ENCODE results near the gene NUMBL. TPM values are rescaled to one million over a fixed set of nuclear protein-coding genes. Genes with fewer than 3 reads are reported as not detected.

Gene NUMBL
- total and polyA plus RNA-seq, 2 of the 13 experiments (the other 11 are each of a cell fraction or from before 2014, with no cell fraction given) = 0.49 to 2.3 TPM

DNA sequence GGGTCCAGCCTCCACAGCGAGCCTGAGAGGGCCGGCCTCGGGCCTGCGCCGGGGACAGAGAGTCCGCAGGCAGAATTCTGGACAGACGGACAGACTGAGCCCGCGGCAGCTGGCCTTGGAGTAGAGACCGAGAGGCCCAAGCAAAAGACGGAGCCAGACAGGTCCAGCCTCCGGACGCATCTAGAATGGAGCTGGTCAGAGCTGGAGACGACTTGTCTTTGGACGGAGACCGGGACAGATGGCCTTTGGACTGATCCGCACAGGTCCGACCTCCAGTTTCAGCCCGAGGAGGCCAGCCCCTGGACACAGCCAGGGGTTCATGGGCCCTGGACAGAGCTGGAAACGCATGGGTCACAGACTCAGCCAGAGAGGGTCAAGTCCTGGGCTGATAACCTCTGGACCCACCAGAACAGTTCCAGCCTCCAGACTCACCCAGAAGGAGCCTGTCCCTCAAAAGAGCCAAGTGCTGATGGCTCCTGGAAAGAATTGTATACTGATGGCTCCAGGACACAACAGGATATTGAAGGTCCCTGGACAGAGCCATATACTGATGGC lies 27.0 kb upstream of the NUMBL start:
- TSS peak; percentile 63 for BruUV-seq (replicated peaks)
- peak; percentile 32 for FAIRE-seq
- DNase-seq (ENCODE audit: low spot score) = no peak
- no peaks in the 10 kb centered on the region; a peak in 1 of 5 replicates for H3K27me3 ChIP-seq (ENCODE audit: control insufficient read depth in 1 of 2, insufficient read depth in 2 of 2, low read length in 2 of 2)
- 4% methylated on average over 4 of the region's 20 CpGs for WGBS (ENCODE audit: low lambda C conversion rate)
- H3K4me2 ChIP-seq (ENCODE audit: low read depth, low read length) = peak overlapping the region; percentile 94
- intact Hi-C loops (cut with micrococcal nuclease; ENCODE audit: unreplicated experiment) = loop anchor here (5.0 kb wide), 1 partner anchor 90 kb away; no protein-coding TSS in a partner anchor
- H3K9ac ChIP-seq (ENCODE audit: insufficient read depth, low read depth, low read length) = peak overlapping the region; percentile 96
- no peak overlapping the region for H2AFZ ChIP-seq (ENCODE audit: low read length)
- CTCF ChIA-PET (ENCODE audit: low intra/inter-chr PET ratio, low total read pairs) = no interaction called here
- POLR2A ChIA-PET = interaction anchor here (0.7 to 2.4 kb wide), 20 partner anchors 9 to 647 kb away, joined by 3 to 30 read pairs (median 4); partner anchors contain the start of genes ACTMAP, B9D2, EGLN2 and RAB4B
- peak overlapping the region; percentile 90 to 99 (median 92) for H3K4me3 ChIP-seq (replicated peaks in 1 of 3; ENCODE audit: insufficient read depth in 1 of 3, low read depth in 2 of 3, low read length in 3 of 3)
- peak overlapping the region; percentile 95 for H3K27ac ChIP-seq (ENCODE audit: extremely low read length, insufficient read depth, low read length)
- H3K4me1 ChIP-seq (ENCODE audit: insufficient read depth, low read length) = peaks cover 51% of the 10 kb centered on the region
- peaks cover 51% of the 10 kb centered on the region for H3K79me2 ChIP-seq (ENCODE audit: insufficient read depth, low read length)
- 0 out of 5 replicates have a peak, but pooled peaks cover 0 to 3% of the 10 kb centered on the region in 2 experiments for H3K36me3 ChIP-seq (replicated peaks in 1 of 2; ENCODE audit: control insufficient read depth in 1 of 2, insufficient read depth in 2 of 2, low read length in 2 of 2)
- ATAC-seq = peak; percentile 2
- H3K9me3 ChIP-seq (ENCODE audit: low read length) = no peaks in the 10 kb centered on the region
- 0 out of 2 replicates have a peak, but pooled peaks cover 4% of the 10 kb centered on the region for H4K20me1 ChIP-seq (ENCODE audit: insufficient read depth, low read length)
- in situ Hi-C loops (cut with HindIII; ENCODE audit: extremely low pct_ligation_motif_present, low pct_unique_long_range_greater_than_20kb) = loop anchor here (5.0 kb wide), 1 partner anchor 35 kb away; the partner anchor contains the start of genes ACTMAP and SNRPA
- TF ChIP-seq EEA1 (CRISPR knock-in tag; IDR thresholded peaks at IDR 0.05; ENCODE audit: borderline replicate concordance) = no peak
- no peak for TF ChIP-seq ATF1 (CRISPR knock-in tag; IDR thresholded peaks at IDR 0.05)
- TF ChIP-seq NR2C2 (CRISPR knock-in tag; IDR thresholded peaks at IDR 0.05; ENCODE audit: borderline replicate concordance) = 0 out of 2 replicates have a peak, but pooled peaks have one; percentile 6
- 0 out of 2 replicates have a peak, but pooled peaks have one; percentile 57 for TF ChIP-seq EED (CRISPR knock-in tag; IDR thresholded peaks at IDR 0.05)
- TF ChIP-seq, protein P1, sequence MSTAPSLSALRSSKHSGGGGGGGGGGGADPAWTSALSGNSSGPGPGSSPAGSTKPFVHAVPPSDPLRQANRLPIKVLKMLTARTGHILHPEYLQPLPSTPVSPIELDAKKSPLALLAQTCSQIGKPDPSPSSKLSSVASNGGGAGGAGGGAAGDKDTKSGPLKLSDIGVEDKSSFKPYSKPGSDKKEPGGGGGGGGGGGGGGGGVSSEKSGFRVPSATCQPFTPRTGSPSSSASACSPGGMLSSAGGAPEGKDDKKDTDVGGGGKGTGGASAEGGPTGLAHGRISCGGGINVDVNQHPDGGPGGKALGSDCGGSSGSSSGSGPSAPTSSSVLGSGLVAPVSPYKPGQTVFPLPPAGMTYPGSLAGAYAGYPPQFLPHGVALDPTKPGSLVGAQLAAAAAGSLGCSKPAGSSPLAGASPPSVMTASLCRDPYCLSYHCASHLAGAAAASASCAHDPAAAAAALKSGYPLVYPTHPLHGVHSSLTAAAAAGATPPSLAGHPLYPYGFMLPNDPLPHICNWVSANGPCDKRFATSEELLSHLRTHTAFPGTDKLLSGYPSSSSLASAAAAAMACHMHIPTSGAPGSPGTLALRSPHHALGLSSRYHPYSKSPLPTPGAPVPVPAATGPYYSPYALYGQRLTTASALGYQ (CRISPR knock-in tag; IDR thresholded peaks at IDR 0.05) = no peak
- TF ChIP-seq, protein P2, sequence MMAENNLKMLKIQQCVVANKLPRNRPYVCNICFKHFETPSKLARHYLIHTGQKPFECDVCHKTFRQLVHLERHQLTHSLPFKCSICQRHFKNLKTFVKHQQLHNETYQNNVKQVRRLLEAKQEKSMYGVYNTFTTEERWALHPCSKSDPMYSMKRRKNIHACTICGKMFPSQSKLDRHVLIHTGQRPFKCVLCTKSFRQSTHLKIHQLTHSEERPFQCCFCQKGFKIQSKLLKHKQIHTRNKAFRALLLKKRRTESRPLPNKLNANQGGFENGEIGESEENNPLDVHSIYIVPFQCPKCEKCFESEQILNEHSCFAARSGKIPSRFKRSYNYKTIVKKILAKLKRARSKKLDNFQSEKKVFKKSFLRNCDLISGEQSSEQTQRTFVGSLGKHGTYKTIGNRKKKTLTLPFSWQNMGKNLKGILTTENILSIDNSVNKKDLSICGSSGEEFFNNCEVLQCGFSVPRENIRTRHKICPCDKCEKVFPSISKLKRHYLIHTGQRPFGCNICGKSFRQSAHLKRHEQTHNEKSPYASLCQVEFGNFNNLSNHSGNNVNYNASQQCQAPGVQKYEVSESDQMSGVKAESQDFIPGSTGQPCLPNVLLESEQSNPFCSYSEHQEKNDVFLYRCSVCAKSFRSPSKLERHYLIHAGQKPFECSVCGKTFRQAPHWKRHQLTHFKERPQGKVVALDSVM (CRISPR knock-in tag; IDR thresholded peaks at IDR 0.05) = peak; percentile 76; the same call in 1 of the 2 replicates
- TF ChIP-seq, protein P3, sequence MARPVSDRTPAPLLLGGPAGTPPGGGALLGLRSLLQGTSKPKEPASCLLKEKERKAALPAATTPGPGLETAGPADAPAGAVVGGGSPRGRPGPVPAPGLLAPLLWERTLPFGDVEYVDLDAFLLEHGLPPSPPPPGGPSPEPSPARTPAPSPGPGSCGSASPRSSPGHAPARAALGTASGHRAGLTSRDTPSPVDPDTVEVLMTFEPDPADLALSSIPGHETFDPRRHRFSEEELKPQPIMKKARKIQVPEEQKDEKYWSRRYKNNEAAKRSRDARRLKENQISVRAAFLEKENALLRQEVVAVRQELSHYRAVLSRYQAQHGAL (CRISPR knock-in tag; IDR thresholded peaks at IDR 0.05; ENCODE audit: not compliant biosample characterization) = no peak
- TF ChIP-seq, protein P4, sequence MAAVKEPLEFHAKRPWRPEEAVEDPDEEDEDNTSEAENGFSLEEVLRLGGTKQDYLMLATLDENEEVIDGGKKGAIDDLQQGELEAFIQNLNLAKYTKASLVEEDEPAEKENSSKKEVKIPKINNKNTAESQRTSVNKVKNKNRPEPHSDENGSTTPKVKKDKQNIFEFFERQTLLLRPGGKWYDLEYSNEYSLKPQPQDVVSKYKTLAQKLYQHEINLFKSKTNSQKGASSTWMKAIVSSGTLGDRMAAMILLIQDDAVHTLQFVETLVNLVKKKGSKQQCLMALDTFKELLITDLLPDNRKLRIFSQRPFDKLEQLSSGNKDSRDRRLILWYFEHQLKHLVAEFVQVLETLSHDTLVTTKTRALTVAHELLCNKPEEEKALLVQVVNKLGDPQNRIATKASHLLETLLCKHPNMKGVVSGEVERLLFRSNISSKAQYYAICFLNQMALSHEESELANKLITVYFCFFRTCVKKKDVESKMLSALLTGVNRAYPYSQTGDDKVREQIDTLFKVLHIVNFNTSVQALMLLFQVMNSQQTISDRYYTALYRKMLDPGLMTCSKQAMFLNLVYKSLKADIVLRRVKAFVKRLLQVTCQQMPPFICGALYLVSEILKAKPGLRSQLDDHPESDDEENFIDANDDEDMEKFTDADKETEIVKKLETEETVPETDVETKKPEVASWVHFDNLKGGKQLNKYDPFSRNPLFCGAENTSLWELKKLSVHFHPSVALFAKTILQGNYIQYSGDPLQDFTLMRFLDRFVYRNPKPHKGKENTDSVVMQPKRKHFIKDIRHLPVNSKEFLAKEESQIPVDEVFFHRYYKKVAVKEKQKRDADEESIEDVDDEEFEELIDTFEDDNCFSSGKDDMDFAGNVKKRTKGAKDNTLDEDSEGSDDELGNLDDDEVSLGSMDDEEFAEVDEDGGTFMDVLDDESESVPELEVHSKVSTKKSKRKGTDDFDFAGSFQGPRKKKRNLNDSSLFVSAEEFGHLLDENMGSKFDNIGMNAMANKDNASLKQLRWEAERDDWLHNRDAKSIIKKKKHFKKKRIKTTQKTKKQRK (IDR thresholded peaks at IDR 0.05; ENCODE audit: low read length) = no peak
- no peak for TF ChIP-seq ZZZ3 (CRISPR knock-in tag; IDR thresholded peaks at IDR 0.05; ENCODE audit: borderline replicate concordance)
- 0 out of 2 replicates have a peak, but pooled peaks have one; percentile 40 for TF ChIP-seq NR2F2 (IDR thresholded peaks at IDR 0.05; ENCODE audit: borderline replicate concordance, low read depth)
- TF ChIP-seq HDAC1 (CRISPR knock-in tag; IDR thresholded peaks at IDR 0.05) = 0 out of 2 replicates have a peak, but pooled peaks have one; percentile 12
- 0 out of 2 replicates have a peak, but pooled peaks have one; percentile 15 for TF ChIP-seq IRF2 (CRISPR knock-in tag; IDR thresholded peaks at IDR 0.05)
- TF ChIP-seq YEATS4 (CRISPR knock-in tag; IDR thresholded peaks at IDR 0.05; ENCODE audit: borderline replicate concordance) = no peak

All from HepG2 (cell line).